ENCODE results near the gene CASTOR1.
"Not testable (repeated sequence)": the region's sequence is repeated elsewhere in the genome, so short reads cannot be mapped to it uniquely, and the experiment has no call there.

Gene CASTOR1

GRCh38 chr22:30289141-30289979 is at the start of gene CASTOR1:
TSS of gene CASTOR1 (minus strand) at chr22:30289505. CDS start at chr22:30289497, 8 bp downstream.
- no peak within 1 kb of the TSS for H3K27ac ChIP-seq (ENCODE audit: low read depth, low read length)
- H3K9ac ChIP-seq (ENCODE audit: low read depth, low read length) = no peak within 1 kb of the TSS
- H3K4me1 ChIP-seq (ENCODE audit: control insufficient read depth, insufficient read depth, low read length) = peaks cover 18% of the 10 kb centered on the region
- H3K27me3 ChIP-seq (ENCODE audit: control insufficient read depth, insufficient read depth, low read length) = no peaks in the 10 kb centered on the region
- peak within 1 kb of the TSS; percentile 83 for H3K4me3 ChIP-seq (ENCODE audit: low read depth, low read length)
- no peaks in the 10 kb centered on the region for H3K9me3 ChIP-seq (ENCODE audit: control insufficient read depth, insufficient read depth, low read length)
- peaks cover 12% of the 10 kb centered on the region; the same call in 1 of the 2 replicates for H3K36me3 ChIP-seq (ENCODE audit: control insufficient read depth, insufficient read depth, low read length)

DNA sequence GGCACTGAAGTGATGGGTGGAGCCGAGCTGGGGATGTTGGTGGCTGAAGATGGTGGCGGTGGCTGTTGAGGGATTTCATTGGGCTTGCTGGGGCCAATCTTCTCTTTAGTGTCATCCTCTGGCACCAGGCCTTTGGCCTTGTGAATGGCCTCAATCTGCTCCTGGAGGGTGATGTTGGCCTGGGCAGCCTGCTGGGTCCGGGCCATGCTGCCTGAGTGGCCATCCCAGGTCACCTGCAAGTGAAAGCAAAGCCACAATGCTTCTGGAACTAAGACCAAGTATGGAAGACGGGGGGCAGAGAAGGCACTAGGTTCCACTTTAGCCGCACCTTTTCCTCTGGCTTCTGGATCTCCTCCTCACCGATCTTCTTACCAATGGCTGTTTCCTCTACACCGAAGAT is 49.5 kb upstream of the CASTOR1 start:
- H3K9me3 ChIP-seq (ENCODE audit: control insufficient read depth, insufficient read depth, low read length) = no peaks in the 10 kb centered on the region
- no peak overlapping the region for H3K27ac ChIP-seq (ENCODE audit: low read depth, low read length)
- H3K4me1 ChIP-seq (ENCODE audit: control insufficient read depth, insufficient read depth, low read length) = no peaks in the 10 kb centered on the region
- no peaks in the 10 kb centered on the region for H3K27me3 ChIP-seq (ENCODE audit: control insufficient read depth, insufficient read depth, low read length)
- H3K4me3 ChIP-seq (ENCODE audit: low read depth, low read length) = no peak overlapping the region
- no peak overlapping the region for H3K9ac ChIP-seq (ENCODE audit: low read depth, low read length)
- peaks cover 98% of the 10 kb centered on the region for H3K36me3 ChIP-seq (ENCODE audit: control insufficient read depth, insufficient read depth, low read length)

DNA sequence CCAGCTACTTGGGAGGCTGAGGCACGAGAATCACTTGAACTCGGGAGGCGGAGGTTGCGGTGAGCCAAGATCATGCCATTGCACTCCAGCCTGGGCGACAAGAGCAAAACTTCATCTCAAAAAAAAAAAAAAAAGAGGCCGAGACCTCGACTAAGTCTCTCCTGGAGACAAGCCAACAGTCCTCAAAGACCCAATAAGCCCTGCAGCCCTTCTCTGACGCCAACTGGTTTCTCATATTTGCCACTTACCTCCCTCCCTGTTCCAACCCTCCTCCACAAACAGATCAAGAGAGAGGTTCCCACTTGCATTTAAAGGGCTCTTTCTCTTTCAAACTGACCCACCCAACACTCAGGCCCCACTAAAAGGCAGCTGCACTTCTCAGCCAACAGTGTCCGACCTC is 49.0 kb upstream of the CASTOR1 start:
- not testable (repeated sequence) for H3K27me3 ChIP-seq (ENCODE audit: control insufficient read depth, insufficient read depth, low read length); H3K4me3 ChIP-seq (ENCODE audit: low read depth, low read length); H3K27ac ChIP-seq (ENCODE audit: low read depth, low read length); H3K4me1 ChIP-seq (ENCODE audit: control insufficient read depth, insufficient read depth, low read length); H3K9me3 ChIP-seq (ENCODE audit: control insufficient read depth, insufficient read depth, low read length); H3K9ac ChIP-seq (ENCODE audit: low read depth, low read length)
- peaks cover 98% of the 10 kb centered on the region for H3K36me3 ChIP-seq (ENCODE audit: control insufficient read depth, insufficient read depth, low read length)

GRCh38 chr22:30337461-30337778 is 48.1 kb upstream of the CASTOR1 start:
- Histone ChIP-seq H3K27me3 (ENCODE audit: control insufficient read depth, insufficient read depth, low read length) (no peaks in the 10 kb centered on the region), H3K9me3 (ENCODE audit: control insufficient read depth, insufficient read depth, low read length) (no peaks in the 10 kb centered on the region), H3K4me1 (ENCODE audit: control insufficient read depth, insufficient read depth, low read length) (no peaks in the 10 kb centered on the region), H3K9ac (ENCODE audit: low read depth, low read length) (no peak overlapping the region), H3K27ac (ENCODE audit: low read depth, low read length) (no peak overlapping the region), H3K4me3 (ENCODE audit: low read depth, low read length) (no peak overlapping the region), H3K36me3 (ENCODE audit: control insufficient read depth, insufficient read depth, low read length) (peaks cover 98% of the 10 kb centered on the region)

- no peaks in the 10 kb centered on the region for H3K9me3 ChIP-seq (ENCODE audit: control insufficient read depth, insufficient read depth, low read length)
- H3K36me3 ChIP-seq (ENCODE audit: control insufficient read depth, insufficient read depth, low read length) = peaks cover 98% of the 10 kb centered on the region
These were observed 47.6 kb upstream of the CASTOR1 start for GRCh38 chr22:30336752-30337460.

GRCh38 chr22:30335236-30335635 is 45.9 kb upstream of the CASTOR1 start:
- Histone ChIP-seq H3K4me1 (ENCODE audit: control insufficient read depth, insufficient read depth, low read length) (no peaks in the 10 kb centered on the region), H3K36me3 (ENCODE audit: control insufficient read depth, insufficient read depth, low read length) (peaks cover 92% of the 10 kb centered on the region), H3K27ac (ENCODE audit: low read depth, low read length) (no peak overlapping the region), H3K4me3 (ENCODE audit: low read depth, low read length) (no peak overlapping the region), H3K9me3 (ENCODE audit: control insufficient read depth, insufficient read depth, low read length) (no peaks in the 10 kb centered on the region), H3K27me3 (ENCODE audit: control insufficient read depth, insufficient read depth, low read length) (no peaks in the 10 kb centered on the region), H3K9ac (ENCODE audit: low read depth, low read length) (no peak overlapping the region)

More at GRCh38 chr22:30336752-30337460, 47.6 kb upstream of the CASTOR1 start:
- Histone ChIP-seq H3K27ac (ENCODE audit: low read depth, low read length) (no peak overlapping the region), H3K4me1 (ENCODE audit: control insufficient read depth, insufficient read depth, low read length) (no peaks in the 10 kb centered on the region), H3K27me3 (ENCODE audit: control insufficient read depth, insufficient read depth, low read length) (no peaks in the 10 kb centered on the region), H3K4me3 (ENCODE audit: low read depth, low read length) (no peak overlapping the region), H3K9ac (ENCODE audit: low read depth, low read length) (no peak overlapping the region)

DNA sequence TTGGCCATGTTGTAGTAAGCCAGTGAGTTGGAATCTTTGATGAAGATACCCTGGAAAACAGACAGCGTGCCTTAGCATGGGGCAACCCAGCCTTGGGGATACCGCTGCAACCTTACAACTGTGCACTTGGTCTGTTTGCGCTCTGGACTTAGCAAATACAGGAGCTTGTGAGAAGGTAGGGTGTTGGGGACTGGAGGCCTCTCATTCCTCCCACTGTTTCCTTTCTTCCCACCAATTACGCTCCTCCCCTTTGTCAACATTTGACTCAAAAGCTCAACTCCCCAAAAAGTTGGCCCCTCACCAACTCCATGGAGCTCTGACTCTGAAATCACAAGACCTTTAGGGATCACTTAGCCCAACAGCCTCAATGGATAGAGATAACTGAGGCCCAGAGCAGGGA is 45.3 kb upstream of the CASTOR1 start:
- no peak overlapping the region for H3K4me3 ChIP-seq (ENCODE audit: low read depth, low read length)
- H3K9ac ChIP-seq (ENCODE audit: low read depth, low read length) = no peak overlapping the region
- no peaks in the 10 kb centered on the region for H3K9me3 ChIP-seq (ENCODE audit: control insufficient read depth, insufficient read depth, low read length)
- no peaks in the 10 kb centered on the region for H3K4me1 ChIP-seq (ENCODE audit: control insufficient read depth, insufficient read depth, low read length)
- no peak overlapping the region for H3K27ac ChIP-seq (ENCODE audit: low read depth, low read length)
- no peaks in the 10 kb centered on the region for H3K27me3 ChIP-seq (ENCODE audit: control insufficient read depth, insufficient read depth, low read length)
- peaks cover 86% of the 10 kb centered on the region for H3K36me3 ChIP-seq (ENCODE audit: control insufficient read depth, insufficient read depth, low read length)

- peaks cover 76% of the 10 kb centered on the region for H3K36me3 ChIP-seq (ENCODE audit: control insufficient read depth, insufficient read depth, low read length)
- no peak overlapping the region for H3K4me3 ChIP-seq (ENCODE audit: low read depth, low read length)
- H3K9me3 ChIP-seq (ENCODE audit: control insufficient read depth, insufficient read depth, low read length) = no peaks in the 10 kb centered on the region
- H3K27ac ChIP-seq (ENCODE audit: low read depth, low read length) = no peak overlapping the region
- H3K9ac ChIP-seq (ENCODE audit: low read depth, low read length) = no peak overlapping the region
- H3K27me3 ChIP-seq (ENCODE audit: control insufficient read depth, insufficient read depth, low read length) = no peaks in the 10 kb centered on the region
- H3K4me1 ChIP-seq (ENCODE audit: control insufficient read depth, insufficient read depth, low read length) = no peaks in the 10 kb centered on the region
These were observed 44.4 kb upstream of the CASTOR1 start for GRCh38 chr22:30333707-30334087.

DNA sequence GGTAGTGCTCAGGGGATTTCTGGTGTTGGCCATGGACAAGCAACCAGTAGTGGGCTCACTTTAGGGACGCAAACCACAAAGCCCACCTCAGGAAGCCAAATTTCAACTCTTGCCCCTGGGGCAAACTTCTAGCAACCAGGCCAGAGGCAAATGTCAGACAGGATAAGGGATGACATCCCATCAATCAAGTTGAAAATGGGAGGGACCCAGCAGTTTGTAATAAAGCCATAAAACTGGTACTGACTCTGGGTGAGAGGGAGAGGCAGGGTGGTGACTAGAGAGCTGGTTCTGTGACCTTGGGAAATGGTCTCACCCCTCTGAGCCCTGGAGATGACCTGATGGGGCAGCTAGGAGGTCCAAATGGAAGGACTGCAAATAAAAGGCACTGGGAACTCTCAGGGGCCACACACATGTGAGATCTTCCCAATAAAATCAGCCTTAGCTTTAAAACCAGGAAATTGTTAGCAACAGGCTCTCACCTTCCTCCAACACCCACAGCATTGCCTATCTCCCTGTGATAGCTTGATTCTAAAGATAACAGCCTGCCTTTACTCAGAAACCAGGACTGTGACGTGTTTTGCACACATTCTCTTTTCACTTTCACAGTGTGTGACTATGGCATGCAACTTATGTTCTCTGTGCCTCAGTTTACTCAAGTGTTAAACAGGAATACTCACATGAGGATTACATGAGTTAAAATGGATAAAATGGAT is 43.8 kb upstream of the CASTOR1 start:
- Histone ChIP-seq H3K4me1 (ENCODE audit: control insufficient read depth, insufficient read depth, low read length) (no peaks in the 10 kb centered on the region), H3K36me3 (ENCODE audit: control insufficient read depth, insufficient read depth, low read length) (peaks cover 72% of the 10 kb centered on the region), H3K27me3 (ENCODE audit: control insufficient read depth, insufficient read depth, low read length) (no peaks in the 10 kb centered on the region), H3K27ac (ENCODE audit: low read depth, low read length) (no peak overlapping the region), H3K9me3 (ENCODE audit: control insufficient read depth, insufficient read depth, low read length) (no peaks in the 10 kb centered on the region), H3K4me3 (ENCODE audit: low read depth, low read length) (no peak overlapping the region), H3K9ac (ENCODE audit: low read depth, low read length) (no peak overlapping the region)

GRCh38 chr22:30332551-30332950 is 43.2 kb upstream of the CASTOR1 start:
- Histone ChIP-seq H3K9me3 (ENCODE audit: control insufficient read depth, insufficient read depth, low read length) (no peaks in the 10 kb centered on the region), H3K4me1 (ENCODE audit: control insufficient read depth, insufficient read depth, low read length) (peaks cover 4% of the 10 kb centered on the region), H3K27me3 (ENCODE audit: control insufficient read depth, insufficient read depth, low read length) (no peaks in the 10 kb centered on the region), H3K9ac (ENCODE audit: low read depth, low read length) (no peak overlapping the region), H3K4me3 (ENCODE audit: low read depth, low read length) (no peak overlapping the region), H3K36me3 (ENCODE audit: control insufficient read depth, insufficient read depth, low read length) (peaks cover 66% of the 10 kb centered on the region), H3K27ac (ENCODE audit: low read depth, low read length) (no peak overlapping the region)

All from HUES48 (cell line).